Measurements from ENCODE around the gene PTTG1.

GRCh38 chr5:160470437-160471361, 49.0 kb downstream of the PTTG1 start:
- TF ChIP-seq, protein P1, sequence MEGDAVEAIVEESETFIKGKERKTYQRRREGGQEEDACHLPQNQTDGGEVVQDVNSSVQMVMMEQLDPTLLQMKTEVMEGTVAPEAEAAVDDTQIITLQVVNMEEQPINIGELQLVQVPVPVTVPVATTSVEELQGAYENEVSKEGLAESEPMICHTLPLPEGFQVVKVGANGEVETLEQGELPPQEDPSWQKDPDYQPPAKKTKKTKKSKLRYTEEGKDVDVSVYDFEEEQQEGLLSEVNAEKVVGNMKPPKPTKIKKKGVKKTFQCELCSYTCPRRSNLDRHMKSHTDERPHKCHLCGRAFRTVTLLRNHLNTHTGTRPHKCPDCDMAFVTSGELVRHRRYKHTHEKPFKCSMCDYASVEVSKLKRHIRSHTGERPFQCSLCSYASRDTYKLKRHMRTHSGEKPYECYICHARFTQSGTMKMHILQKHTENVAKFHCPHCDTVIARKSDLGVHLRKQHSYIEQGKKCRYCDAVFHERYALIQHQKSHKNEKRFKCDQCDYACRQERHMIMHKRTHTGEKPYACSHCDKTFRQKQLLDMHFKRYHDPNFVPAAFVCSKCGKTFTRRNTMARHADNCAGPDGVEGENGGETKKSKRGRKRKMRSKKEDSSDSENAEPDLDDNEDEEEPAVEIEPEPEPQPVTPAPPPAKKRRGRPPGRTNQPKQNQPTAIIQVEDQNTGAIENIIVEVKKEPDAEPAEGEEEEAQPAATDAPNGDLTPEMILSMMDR (conservative IDR thresholded peaks at IDR 0.05 in 1 of 2, IDR thresholded peaks at IDR 0.05 in 1 of 2; ENCODE audit: extremely low read depth in 1 of 2, insufficient read depth in 1 of 2, low read depth in 1 of 2, low read length in 2 of 2): no peak
- TF ChIP-seq EZH2 (IDR thresholded peaks at IDR 0.05; ENCODE audit: borderline replicate concordance, low read length): no peak
